SU-DHL-6 (cell line): ENCODE results near the gene DSTYK.

ENCODE experiments used
- H2AFZ ChIP-seq: fragments of 200-600 bp; sonication (generic); 2 replicates; pipeline ENCODE4 v1.6.1; 2014; ENCODE audit warnings: low read depth, mild to moderate bottlenecking, moderate library complexity, mixed read lengths, antibody characterized with exemption, low read length; ENCODE audit not compliant: severe bottlenecking
- H3F3A ChIP-seq: fragments of 200-600 bp; shearing (Covaris generic); 2 replicates; pipeline ENCODE4 v1.6.0; 2016; ENCODE audit warnings: antibody characterized with exemption, mild to moderate bottlenecking; ENCODE audit not compliant: insufficient read depth
- H3K27ac ChIP-seq: fragments of 200-600 bp; sonication (generic); 2 replicates; pipeline ENCODE4 v1.5.1; 2016; ENCODE audit warnings: low read depth, mild to moderate bottlenecking, low read length, moderate library complexity, mixed read lengths
- H3K27me3 ChIP-seq: fragments of 200-600 bp; sonication (generic), shearing (Covaris generic); 2 replicates; pipeline ENCODE4 v1.6.0; 2014; ENCODE audit warnings: mild to moderate bottlenecking, low read length
- H3K36me3 ChIP-seq: fragments of 200-600 bp; sonication (generic); 2 replicates; pipeline ENCODE4 v1.6.1; 2014; ENCODE audit warnings: mild to moderate bottlenecking, low read length, mixed read lengths
- H3K4me2 ChIP-seq: fragments of 300-600, 200-600 bp; shearing (Covaris generic), sonication (generic); 2 replicates; pipeline ENCODE4 v1.6.0; 2014; ENCODE audit warnings: low read length, low read depth, mild to moderate bottlenecking; ENCODE audit not compliant: poor library complexity, severe bottlenecking
- H3K4me3 ChIP-seq: fragments of 200-600 bp; sonication (generic); 2 replicates; pipeline ENCODE4 v1.5.1; 2014; ENCODE audit warnings: antibody characterized with exemption, low read length, mild to moderate bottlenecking, mixed read lengths; ENCODE audit not compliant: insufficient read depth, poor library complexity, severe bottlenecking
- H3K79me2 ChIP-seq: fragments of 200-600 bp; sonication (generic); 2 replicates; pipeline ENCODE4 v1.6.1; 2014; ENCODE audit warnings: mild to moderate bottlenecking, low read length, moderate library complexity; ENCODE audit not compliant: insufficient read depth
- H3K9ac ChIP-seq: fragments of 200-600 bp; sonication (generic); 2 replicates; pipeline ENCODE4 v1.7.0; 2014; ENCODE audit warnings: mild to moderate bottlenecking, low read length
- H3K9me2 ChIP-seq: fragments of 200-600 bp; sonication (generic); replicated peaks from 2 replicates; pipeline ENCODE4 v1.6.1; 2014; ENCODE audit warnings: low read length; ENCODE audit not compliant: insufficient read depth
- H3K9me3 ChIP-seq: fragments of 200-600 bp; sonication (generic); 2 replicates; pipeline ENCODE4 v1.6.1; 2014; ENCODE audit warnings: low read length, mixed read lengths; ENCODE audit not compliant: insufficient read depth
- H4K20me1 ChIP-seq: fragments of 200-600 bp; sonication (generic); 2 replicates; pipeline ENCODE4 v1.6.1; 2014; ENCODE audit warnings: low read depth, mild to moderate bottlenecking, antibody characterized with exemption, low read length, moderate library complexity, mixed read lengths
- EZH2phosphoT487 ChIP-seq: fragments of 200-600 bp; sonication (generic), shearing (Covaris generic); conservative IDR thresholded peaks from 2 replicates; pipeline ENCODE4 v1.6.1; 2018; ENCODE audit warnings: mild to moderate bottlenecking, antibody characterized with exemption, low read length, moderate library complexity, mixed read lengths
- TF ChIP-seq, protein P1 (sequence below): fragments of 200-600 bp; sonication (generic); IDR thresholded peaks from one replicate; pipeline ENCODE4 v1.5.1; 2017; ENCODE audit warnings: antibody characterized with exemption, mild to moderate bottlenecking, low read length, moderate library complexity; ENCODE audit not compliant: insufficient read depth, poor library complexity, severe bottlenecking

DSTYK gene

DNA sequence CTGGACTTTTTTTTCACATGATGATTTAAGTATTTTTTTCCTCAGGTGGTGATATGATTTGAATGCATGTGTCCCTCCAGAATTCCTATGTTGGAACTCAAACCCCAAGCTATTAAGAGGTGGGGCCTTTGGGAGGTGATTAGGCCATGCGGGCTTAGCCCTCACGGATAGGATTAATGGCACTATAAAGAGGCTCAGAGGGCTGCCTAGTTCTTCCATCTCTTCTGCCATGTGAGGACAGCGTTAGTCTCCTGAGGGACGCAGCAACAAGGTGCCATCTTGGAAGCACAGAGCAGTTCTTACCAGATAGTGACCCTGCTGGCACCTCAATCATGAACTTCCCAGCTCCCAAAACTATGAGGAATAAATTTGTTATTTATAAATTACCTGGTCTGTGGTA is 71.4 kb downstream of the DSTYK start:
- Histone ChIP-seq H3K4me3 (no peak overlapping the region), H3F3A (no peaks in the 10 kb centered on the region), H3K9me3 (no peaks in the 10 kb centered on the region), H3K9me2 (no peaks in the 10 kb centered on the region), H4K20me1 (no peaks in the 10 kb centered on the region), H3K79me2 (no peaks in the 10 kb centered on the region), H3K4me2 (no peak overlapping the region), H3K36me3 (no peaks in the 10 kb centered on the region), H2AFZ (no peak overlapping the region), H3K27ac (no peak overlapping the region), H3K27me3 (no peaks in the 10 kb centered on the region), H3K9ac (no peak overlapping the region)
- TF ChIP-seq EZH2phosphoT487 = no peak
- TF ChIP-seq, protein P1, sequence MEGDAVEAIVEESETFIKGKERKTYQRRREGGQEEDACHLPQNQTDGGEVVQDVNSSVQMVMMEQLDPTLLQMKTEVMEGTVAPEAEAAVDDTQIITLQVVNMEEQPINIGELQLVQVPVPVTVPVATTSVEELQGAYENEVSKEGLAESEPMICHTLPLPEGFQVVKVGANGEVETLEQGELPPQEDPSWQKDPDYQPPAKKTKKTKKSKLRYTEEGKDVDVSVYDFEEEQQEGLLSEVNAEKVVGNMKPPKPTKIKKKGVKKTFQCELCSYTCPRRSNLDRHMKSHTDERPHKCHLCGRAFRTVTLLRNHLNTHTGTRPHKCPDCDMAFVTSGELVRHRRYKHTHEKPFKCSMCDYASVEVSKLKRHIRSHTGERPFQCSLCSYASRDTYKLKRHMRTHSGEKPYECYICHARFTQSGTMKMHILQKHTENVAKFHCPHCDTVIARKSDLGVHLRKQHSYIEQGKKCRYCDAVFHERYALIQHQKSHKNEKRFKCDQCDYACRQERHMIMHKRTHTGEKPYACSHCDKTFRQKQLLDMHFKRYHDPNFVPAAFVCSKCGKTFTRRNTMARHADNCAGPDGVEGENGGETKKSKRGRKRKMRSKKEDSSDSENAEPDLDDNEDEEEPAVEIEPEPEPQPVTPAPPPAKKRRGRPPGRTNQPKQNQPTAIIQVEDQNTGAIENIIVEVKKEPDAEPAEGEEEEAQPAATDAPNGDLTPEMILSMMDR = no peak

DNA sequence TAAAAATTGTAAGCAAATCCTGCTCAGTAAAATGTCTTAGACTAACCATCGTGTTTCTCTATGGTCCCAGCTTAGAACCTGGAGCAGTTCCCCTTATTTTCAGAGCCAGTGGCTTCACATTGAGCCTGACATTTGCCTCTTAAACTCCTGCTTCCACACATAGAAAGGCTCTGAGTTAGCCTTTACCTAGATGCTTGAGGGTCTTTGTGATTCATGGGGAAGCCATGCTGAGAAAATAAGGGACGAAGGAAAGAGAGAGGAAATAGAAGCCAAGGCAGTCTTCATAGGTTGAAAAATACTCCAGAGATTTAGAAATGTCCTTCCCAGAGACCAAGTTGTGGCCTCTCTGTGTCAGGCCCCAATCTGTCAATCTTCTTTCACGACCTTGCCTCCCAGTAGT is 73.6 kb downstream of the DSTYK start:
- no peaks in the 10 kb centered on the region for H3F3A ChIP-seq
- no peak overlapping the region for H2AFZ ChIP-seq
- H3K4me3 ChIP-seq = no peak overlapping the region
- no peaks in the 10 kb centered on the region for H3K79me2 ChIP-seq
- H3K4me2 ChIP-seq = no peak overlapping the region
- H3K9ac ChIP-seq = no peak overlapping the region
- H4K20me1 ChIP-seq = no peaks in the 10 kb centered on the region
- H3K27ac ChIP-seq = no peak overlapping the region
- H3K27me3 ChIP-seq = no peaks in the 10 kb centered on the region
- no peaks in the 10 kb centered on the region for H3K36me3 ChIP-seq
- TF ChIP-seq, protein P1 = no peak
- H3K9me3 ChIP-seq = no peaks in the 10 kb centered on the region
- H3K9me2 ChIP-seq = no peaks in the 10 kb centered on the region

DNA sequence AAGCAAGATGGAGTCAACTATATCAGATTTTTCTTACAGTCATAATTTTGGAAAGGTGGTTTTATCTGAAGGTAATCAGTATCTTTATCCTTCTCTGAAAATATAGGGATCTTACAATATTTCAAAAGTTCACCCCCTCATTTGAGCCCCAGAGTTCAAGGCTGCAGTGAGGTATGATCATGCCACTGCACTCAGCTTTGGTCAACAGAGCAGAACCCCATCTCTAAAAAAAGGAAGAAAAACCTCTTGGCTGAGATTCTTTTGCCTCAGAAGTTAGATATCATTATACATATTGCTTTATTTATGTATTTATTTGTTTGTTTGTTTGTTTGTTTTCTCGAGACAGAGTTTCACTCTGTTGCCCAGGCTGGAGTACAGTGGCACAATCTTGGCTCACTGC is 78.2 kb downstream of the DSTYK start:
- Histone ChIP-seq H3K27ac (no peak overlapping the region), H2AFZ (no peak overlapping the region), H3F3A (no peaks in the 10 kb centered on the region), H3K4me3 (no peak overlapping the region), H3K4me2 (no peak overlapping the region), H3K9me2 (no peaks in the 10 kb centered on the region), H3K9me3 (no peaks in the 10 kb centered on the region), H3K36me3 (no peaks in the 10 kb centered on the region), H3K27me3 (no peaks in the 10 kb centered on the region), H3K9ac (no peak overlapping the region), H3K79me2 (no peaks in the 10 kb centered on the region), H4K20me1 (no peaks in the 10 kb centered on the region)
- no peak for TF ChIP-seq EZH2phosphoT487
- TF ChIP-seq, protein P1 = no peak
